Muscle layer of duodenum (tissue), 2 donors: ENCODE results near the gene TMEM143.
"Not testable (repeated sequence)": the region's sequence is repeated elsewhere in the genome, so short reads cannot be mapped to it uniquely, and the experiment has no call there.

ENCODE experiments used
- H3K27ac ChIP-seq: one replicate; pipeline ENCODE4 v1.7.0; 2013; ENCODE audit warnings: mild to moderate bottlenecking, low read length
- H3K27me3 ChIP-seq: one replicate; pipeline ENCODE4 v1.7.0; 2013; ENCODE audit warnings: low read depth, mild to moderate bottlenecking, control low read depth, low read length
- H3K36me3 ChIP-seq, 2 donors: one replicate each; pipeline ENCODE4 v1.7.0; 2013; ENCODE audit warnings: low read length in 2 of 2, control low read depth in 1 of 2, mild to moderate bottlenecking in 1 of 2; ENCODE audit not compliant: insufficient read depth in 2 of 2, control insufficient read depth in 1 of 2
- H3K4me1 ChIP-seq, 2 donors: one replicate each; pipeline ENCODE4 v1.7.0; 2013; ENCODE audit warnings: low read length in 2 of 2, mild to moderate bottlenecking in 2 of 2, control low read depth in 1 of 2, moderate library complexity in 1 of 2; ENCODE audit not compliant: insufficient read depth in 2 of 2, control insufficient read depth in 1 of 2
- H3K4me3 ChIP-seq, 2 donors: one replicate each; pipeline ENCODE4 v1.7.0; 2013; ENCODE audit warnings: low read length in 2 of 2, low read depth in 1 of 2, mild to moderate bottlenecking in 1 of 2
- H3K9me3 ChIP-seq, 2 donors: one replicate each; pipeline ENCODE4 v1.7.0; 2013; ENCODE audit warnings: low read length in 2 of 2, control low read depth in 1 of 2, mild to moderate bottlenecking in 1 of 2; ENCODE audit not compliant: control insufficient read depth in 1 of 2
- donor health status: healthy.

Gene TMEM143

DNA sequence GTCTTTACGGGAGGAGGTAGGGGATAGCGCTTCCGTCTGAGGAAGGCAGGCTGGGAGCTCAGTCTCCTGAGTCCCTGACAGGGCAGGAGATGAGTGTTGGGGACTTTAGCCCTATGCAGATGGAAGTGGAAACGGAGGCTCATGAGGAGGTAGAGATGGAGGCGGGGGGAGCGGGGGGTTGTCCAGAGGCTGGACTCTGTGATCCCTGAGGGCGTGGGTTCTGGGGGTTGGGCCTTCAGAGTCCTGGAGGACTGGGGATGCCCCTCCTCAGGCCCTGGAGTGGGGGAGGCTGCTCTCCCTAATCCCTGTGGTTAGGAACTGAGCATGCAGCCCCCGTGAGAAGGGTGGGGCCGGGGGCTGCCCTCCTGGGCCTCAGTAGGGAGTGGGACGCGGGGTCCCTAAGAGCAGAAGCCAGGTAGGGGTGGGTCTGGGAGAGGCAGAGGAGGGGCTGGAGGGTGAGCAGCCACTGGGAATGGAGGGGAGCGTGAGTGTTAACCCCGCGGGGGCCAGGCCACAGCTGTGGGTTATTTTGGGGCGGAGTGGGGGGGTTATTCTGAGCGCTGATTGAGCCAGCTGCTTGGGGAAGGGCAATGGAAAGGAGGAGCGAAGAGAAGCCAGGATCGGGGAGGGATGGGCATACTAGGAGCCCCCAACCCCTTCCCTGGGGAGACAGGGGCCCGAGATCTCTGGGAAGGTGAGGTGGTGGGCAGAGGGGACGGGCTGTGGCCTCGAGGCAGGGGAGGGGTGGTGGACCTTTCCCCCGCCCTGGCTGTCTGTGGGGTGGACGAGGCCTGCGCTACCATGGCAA is 32.5 kb upstream of the TMEM143 start:
- peaks cover 50% of the 10 kb centered on the region for H3K27me3 ChIP-seq

GRCh38 chr19:48395499-48395898 is 31.8 kb upstream of the TMEM143 start:
- no peak overlapping the region for H3K4me3 ChIP-seq
- H3K9me3 ChIP-seq = no peaks in the 10 kb centered on the region
- H3K36me3 ChIP-seq = no peaks in the 10 kb centered on the region
- H3K27ac ChIP-seq = no peak overlapping the region
- peaks cover 0 to 14% of the 10 kb centered on the region in 2 donors for H3K4me1 ChIP-seq
- H3K27me3 ChIP-seq = peaks cover 50% of the 10 kb centered on the region

More for the DNA sequence above, 32.5 kb upstream of the TMEM143 start:
- Histone ChIP-seq H3K4me1 (peaks cover 0 to 14% of the 10 kb centered on the region in 2 donors), H3K27ac (no peak overlapping the region), H3K4me3 (no peak overlapping the region), H3K36me3 (no peaks in the 10 kb centered on the region), H3K9me3 (no peaks in the 10 kb centered on the region)

DNA sequence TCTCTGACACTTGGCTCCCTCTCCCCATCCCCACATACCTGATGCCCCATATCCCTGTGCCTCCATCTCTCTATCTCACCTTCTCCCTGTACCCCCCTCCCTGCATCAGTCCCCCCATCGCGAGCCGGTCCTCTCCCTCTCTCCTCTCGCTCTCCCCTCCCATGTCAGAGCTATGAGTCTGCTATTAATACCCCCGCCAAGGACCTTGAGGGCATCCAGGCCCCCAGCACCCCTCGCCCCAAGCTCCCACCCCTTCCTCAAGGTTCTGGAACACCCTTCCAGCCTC is 31.4 kb upstream of the TMEM143 start:
- no peak overlapping the region for H3K27ac ChIP-seq
- H3K4me3 ChIP-seq = no peak overlapping the region
- peaks cover 50% of the 10 kb centered on the region for H3K27me3 ChIP-seq
- H3K9me3 ChIP-seq = no peaks in the 10 kb centered on the region
- H3K36me3 ChIP-seq = no peaks in the 10 kb centered on the region
- H3K4me1 ChIP-seq = peaks cover 0 to 17% of the 10 kb centered on the region in 2 donors

- Histone ChIP-seq H3K4me3 (no peak overlapping the region), H3K27me3 (peaks cover 50% of the 10 kb centered on the region)
Observed at GRCh38 chr19:48394331-48395169, 30.8 kb upstream of the TMEM143 start.

DNA sequence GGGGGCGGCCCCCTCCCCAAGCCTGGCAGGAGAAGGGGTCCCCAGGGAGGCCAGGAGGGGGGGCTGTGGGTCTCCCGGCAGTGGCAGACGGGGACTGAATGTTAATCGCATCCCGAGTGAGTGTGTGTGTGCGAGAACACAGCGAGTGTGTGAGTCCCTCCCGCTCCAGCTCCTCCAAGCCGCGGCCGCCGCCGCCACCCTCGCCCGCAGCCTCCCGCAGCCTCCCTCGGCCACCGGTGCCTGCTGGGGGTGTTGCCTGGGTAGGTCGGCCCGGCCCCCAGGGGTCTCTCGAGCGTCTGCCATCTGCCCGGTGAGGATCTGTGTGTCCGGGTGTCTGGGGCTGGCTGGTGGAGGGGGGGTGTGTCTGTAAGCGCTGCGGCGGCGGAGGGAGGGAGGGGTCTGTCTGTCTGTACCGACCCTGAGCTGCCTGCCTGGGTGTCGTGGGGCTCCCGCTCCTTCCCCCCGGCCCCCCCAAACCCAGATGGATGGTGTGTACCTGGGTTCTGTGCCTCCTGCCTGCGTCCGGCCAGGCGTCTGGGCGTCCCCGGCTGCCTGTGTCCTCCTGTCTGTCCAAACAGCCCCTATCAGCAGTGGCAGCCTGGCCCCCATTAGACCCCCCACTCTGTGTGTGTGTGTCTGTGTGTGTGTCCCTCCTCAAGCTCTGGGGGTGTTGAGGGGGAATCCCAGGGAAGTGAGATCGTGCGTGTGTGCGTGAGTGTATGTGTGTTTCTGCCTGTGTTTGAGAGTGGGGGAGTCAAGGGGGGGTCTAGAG is 30.0 kb upstream of the TMEM143 start, which contains the start of gene GRIN2D:
TSS of gene GRIN2D (plus strand) at position 110 of the 772 bp plus-strand sequence. CDS start 4,725 bp downstream, outside the sequence.
- H3K27ac ChIP-seq = no peak within 1 kb of the TSS
- peaks cover 50% of the 10 kb centered on the region for H3K27me3 ChIP-seq
- H3K9me3 ChIP-seq = no peaks in the 10 kb centered on the region
- H3K36me3 ChIP-seq = peaks cover 0 to 7% of the 10 kb centered on the region in 2 donors
- no peak within 1 kb of the TSS for H3K4me3 ChIP-seq
- H3K4me1 ChIP-seq = peaks cover 0 to 24% of the 10 kb centered on the region in 2 donors

More at GRCh38 chr19:48394331-48395169, 30.8 kb upstream of the TMEM143 start:
- Histone ChIP-seq H3K4me1 (peaks cover 0 to 21% of the 10 kb centered on the region in 2 donors), H3K9me3 (no peaks in the 10 kb centered on the region), H3K27ac (no peak overlapping the region), H3K36me3 (no peaks in the 10 kb centered on the region)

DNA sequence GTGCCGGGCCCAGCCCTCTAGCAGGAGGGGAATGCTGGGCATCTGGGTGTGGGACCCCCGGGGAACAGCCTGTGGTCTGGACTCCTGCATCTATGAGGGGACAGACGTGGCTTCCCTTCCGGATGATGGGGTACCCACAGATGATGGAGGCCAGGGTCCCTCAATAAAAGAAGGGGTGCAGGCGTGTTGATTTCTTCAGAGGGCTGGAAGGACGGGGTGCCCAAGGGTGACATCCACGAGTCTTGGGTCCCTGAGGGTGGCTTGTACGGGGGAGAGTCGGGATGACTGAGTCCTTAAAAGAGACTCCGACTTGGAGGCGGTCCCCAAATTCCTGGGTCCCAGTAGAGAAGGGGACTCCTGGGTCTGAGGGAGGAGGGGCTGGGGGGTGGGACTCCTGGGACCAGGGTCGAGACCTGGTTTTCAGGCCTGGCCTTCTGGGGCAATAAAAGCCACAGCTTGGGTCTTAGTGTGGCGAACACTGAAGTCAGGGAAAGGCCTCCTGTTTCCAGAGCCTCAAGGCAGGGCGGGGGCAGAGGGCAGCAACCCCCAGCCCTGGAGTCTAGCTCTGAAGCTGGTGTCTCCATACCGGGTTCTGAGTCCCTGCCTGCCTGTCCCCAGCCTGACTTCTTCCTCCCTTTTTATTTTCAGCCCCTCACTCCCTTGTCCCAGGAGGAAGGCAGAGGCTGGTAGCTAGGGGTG is 29.3 kb upstream of the TMEM143 start:
- Histone ChIP-seq H3K4me3 (no peak overlapping the region), H3K36me3 (peaks cover 2 to 11% of the 10 kb centered on the region in 2 donors), H3K27me3 (peaks cover 49% of the 10 kb centered on the region), H3K9me3 (no peaks in the 10 kb centered on the region), H3K27ac (no peak overlapping the region), H3K4me1 (peaks cover 0 to 24% of the 10 kb centered on the region in 2 donors)

DNA sequence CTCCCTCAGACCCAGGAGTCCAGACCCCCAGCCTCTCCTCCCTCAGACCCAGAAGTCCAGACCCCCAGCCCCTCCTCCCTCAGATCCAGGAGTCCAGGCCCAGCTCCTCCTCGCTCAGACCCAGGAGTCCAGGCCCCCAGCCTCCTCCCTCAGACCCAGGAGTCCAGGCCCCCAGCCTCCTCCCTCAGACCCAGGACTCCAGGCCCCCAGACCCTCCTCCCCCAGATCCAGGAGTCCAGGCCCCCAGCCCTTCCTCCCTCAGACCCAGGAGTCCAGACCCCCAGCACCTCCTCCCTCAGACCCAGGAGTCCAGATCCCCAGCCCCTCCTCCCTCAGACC is 28.2 kb upstream of the TMEM143 start:
- Histone ChIP-seq H3K27me3 (peaks cover 38% of the 10 kb centered on the region), H3K36me3 (peaks cover 8 to 19% of the 10 kb centered on the region in 2 donors), H3K4me1 (peaks cover 0 to 24% of the 10 kb centered on the region in 2 donors)
- not testable (repeated sequence) for H3K9me3 ChIP-seq, H3K4me3 ChIP-seq, H3K27ac ChIP-seq

DNA sequence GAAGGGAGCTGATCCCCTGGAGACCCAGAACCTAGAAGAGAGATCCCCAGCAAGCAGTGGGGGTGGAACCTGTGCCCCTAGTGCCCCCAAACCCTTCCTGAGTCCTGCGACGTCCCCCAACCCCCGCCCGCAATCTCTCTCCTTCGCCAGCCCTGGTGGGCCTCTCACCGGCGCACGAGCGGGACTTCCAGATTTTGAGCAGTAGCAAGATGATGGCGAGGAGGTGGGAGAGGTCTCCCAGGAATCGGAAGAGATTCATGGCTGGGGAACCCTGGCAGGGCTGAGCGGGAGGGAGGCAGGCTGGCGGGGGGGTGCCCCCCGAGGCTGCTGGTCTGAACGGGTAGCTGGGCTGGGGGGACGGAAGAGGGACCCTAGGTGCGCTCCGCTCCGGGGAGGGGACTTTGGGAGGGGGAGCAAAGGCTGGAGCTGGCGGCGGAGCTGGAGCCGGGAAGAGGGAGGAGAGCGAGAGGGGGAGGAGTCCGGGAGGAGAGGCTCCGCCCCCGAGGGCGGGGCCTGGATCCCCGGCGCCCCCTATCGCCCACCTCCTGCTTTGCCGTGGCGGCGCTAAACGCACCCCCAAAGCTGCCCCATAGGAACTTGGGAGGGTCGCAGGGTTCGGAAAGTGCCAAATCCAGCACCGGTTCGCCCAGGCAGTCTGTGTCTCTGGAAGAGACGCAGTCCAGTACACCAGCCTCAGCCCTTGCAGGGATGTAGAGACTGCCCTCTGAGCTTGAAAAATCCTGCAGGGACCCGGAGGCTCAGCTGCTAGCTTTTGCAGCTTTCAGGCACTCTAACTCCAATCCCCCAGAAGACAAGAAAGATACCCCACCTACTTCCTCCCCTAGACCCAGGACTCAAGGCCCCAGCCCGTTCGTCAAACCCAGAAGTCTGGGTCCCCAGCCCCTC is 27.6 kb upstream of the TMEM143 start, which contains the start of gene KDELR1:
TSS of gene KDELR1 (minus strand) at position 452 of the 906 bp plus-strand sequence. CDS start at position 259, 193 bp downstream.
- Histone ChIP-seq H3K36me3 (peaks cover 12 to 25% of the 10 kb centered on the region in 2 donors), H3K4me3 (peak within 1 kb of the TSS; percentile 76 to 96), H3K27ac (peak within 1 kb of the TSS; percentile 96), H3K4me1 (peaks cover 0 to 24% of the 10 kb centered on the region in 2 donors), H3K27me3 (peaks cover 32% of the 10 kb centered on the region), H3K9me3 (no peaks in the 10 kb centered on the region)

GRCh38 chr19:48390188-48391099 is 26.7 kb upstream of the TMEM143 start:
- Histone ChIP-seq H3K27ac (peak overlapping the region; percentile 96), H3K4me1 (peaks cover 0 to 24% of the 10 kb centered on the region in 2 donors), H3K27me3 (peaks cover 23% of the 10 kb centered on the region), H3K4me3 (peak overlapping the region; percentile 76 to 96), H3K36me3 (peaks cover 18 to 33% of the 10 kb centered on the region in 2 donors), H3K9me3 (no peaks in the 10 kb centered on the region)
